ENCODE results near the gene MYL11.
A peak's percentile ranks its signal among the peaks of the same experiment; 100 is the strongest.

MYL11 gene

GRCh38 chr16:30346286-30346685, 28.3 kb upstream of the MYL11 start:
- in situ Hi-C loops (cut with MboI; ENCODE audit: low sequenced_read_pairs, unreplicated experiment): no loop called here

DNA sequence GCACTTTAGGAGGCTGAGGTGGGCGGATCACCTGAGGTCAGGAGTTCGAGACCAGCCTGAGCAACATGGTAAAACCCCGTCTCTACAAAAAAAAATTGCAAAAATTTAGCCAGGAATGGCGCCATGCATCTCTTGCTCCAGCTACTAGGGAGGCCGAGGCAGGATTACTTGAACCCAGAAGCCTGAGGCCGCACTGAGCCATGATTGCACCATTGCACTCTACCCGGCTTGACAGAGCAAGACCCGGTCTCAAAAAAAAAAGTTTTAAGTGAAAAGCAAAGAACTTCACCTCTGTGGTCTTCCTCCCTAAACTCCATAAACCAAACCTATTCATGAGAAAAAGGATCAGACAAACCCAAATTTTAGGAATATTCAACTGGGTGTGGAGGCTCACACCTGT, 26.5 kb upstream of the MYL11 start:
- in situ Hi-C loops (cut with MboI; ENCODE audit: low sequenced_read_pairs, unreplicated experiment): no loop called here
- no peak for DNase-seq (ENCODE audit: low spot score)
- TF ChIP-seq, protein P1, sequence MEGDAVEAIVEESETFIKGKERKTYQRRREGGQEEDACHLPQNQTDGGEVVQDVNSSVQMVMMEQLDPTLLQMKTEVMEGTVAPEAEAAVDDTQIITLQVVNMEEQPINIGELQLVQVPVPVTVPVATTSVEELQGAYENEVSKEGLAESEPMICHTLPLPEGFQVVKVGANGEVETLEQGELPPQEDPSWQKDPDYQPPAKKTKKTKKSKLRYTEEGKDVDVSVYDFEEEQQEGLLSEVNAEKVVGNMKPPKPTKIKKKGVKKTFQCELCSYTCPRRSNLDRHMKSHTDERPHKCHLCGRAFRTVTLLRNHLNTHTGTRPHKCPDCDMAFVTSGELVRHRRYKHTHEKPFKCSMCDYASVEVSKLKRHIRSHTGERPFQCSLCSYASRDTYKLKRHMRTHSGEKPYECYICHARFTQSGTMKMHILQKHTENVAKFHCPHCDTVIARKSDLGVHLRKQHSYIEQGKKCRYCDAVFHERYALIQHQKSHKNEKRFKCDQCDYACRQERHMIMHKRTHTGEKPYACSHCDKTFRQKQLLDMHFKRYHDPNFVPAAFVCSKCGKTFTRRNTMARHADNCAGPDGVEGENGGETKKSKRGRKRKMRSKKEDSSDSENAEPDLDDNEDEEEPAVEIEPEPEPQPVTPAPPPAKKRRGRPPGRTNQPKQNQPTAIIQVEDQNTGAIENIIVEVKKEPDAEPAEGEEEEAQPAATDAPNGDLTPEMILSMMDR (IDR thresholded peaks at IDR 0.05; ENCODE audit: borderline replicate concordance, control extremely low read depth, extremely low read depth, insufficient read depth, missing control alignments): no peak

More at GRCh38 chr16:30346286-30346685, 28.3 kb upstream of the MYL11 start:
- no peak for DNase-seq (ENCODE audit: low spot score)
- TF ChIP-seq, protein P1 (IDR thresholded peaks at IDR 0.05; ENCODE audit: borderline replicate concordance, control extremely low read depth, extremely low read depth, insufficient read depth, missing control alignments): no peak

- TF ChIP-seq, protein P1 (IDR thresholded peaks at IDR 0.05; ENCODE audit: borderline replicate concordance, control extremely low read depth, extremely low read depth, insufficient read depth, missing control alignments): no peak
- in situ Hi-C loops (cut with MboI; ENCODE audit: low sequenced_read_pairs, unreplicated experiment): no loop called here
- no peak for DNase-seq (ENCODE audit: low spot score)
These were observed 25.7 kb upstream of the MYL11 start for GRCh38 chr16:30348929-30349328.

DNA sequence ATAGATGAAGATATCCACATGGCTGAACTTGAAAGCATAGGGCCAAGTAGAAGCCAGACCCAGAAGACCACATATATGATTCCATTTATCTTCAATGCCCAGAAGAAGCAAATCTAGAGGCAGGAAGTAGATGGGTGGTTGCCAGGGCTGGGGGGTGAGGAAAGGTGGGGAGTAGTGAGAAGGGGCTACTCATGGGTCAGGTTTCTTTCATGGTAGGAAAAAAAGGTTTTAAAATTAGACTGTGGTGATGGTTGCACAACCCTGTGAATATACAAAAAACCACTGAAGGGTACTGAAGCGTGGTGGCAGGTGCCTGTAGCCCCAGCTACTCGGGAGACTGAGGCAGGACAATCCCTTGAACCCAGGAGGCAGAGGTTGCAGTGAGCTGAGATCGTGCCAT, 24.9 kb upstream of the MYL11 start:
- in situ Hi-C loops (cut with MboI; ENCODE audit: low sequenced_read_pairs, unreplicated experiment): no loop called here
- TF ChIP-seq, protein P1 (IDR thresholded peaks at IDR 0.05; ENCODE audit: borderline replicate concordance, control extremely low read depth, extremely low read depth, insufficient read depth, missing control alignments): no peak
- no peak for DNase-seq (ENCODE audit: low spot score)

- in situ Hi-C loops (cut with MboI; ENCODE audit: low sequenced_read_pairs, unreplicated experiment): no loop called here
- peak; percentile 83 for DNase-seq (ENCODE audit: low spot score)
- TF ChIP-seq, protein P1 (IDR thresholded peaks at IDR 0.05; ENCODE audit: borderline replicate concordance, control extremely low read depth, extremely low read depth, insufficient read depth, missing control alignments): no peak
These were observed 24.3 kb upstream of the MYL11 start for GRCh38 chr16:30350134-30350871.

DNA sequence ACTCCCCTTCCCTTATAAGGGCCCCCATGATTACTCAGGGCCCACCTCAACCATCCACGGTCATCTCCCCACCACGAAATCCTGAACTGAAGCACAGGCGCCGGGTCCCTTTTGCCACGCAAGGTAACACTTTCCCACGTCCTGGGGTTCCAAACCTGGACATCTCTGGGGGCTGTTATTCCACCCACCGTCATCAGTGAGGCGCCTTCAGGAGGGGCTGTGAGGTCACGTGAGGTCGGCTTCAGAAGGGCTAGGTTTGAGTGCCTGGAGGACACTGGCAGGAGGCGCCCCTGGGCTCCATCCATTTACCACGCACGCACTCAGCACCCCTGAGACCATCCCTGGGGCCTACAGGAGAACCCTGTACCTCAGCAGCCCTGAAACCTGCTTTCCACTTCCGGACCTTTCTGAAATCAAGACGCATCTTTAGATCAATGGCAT, 23.6 kb upstream of the MYL11 start:
- in situ Hi-C loops (cut with MboI; ENCODE audit: low sequenced_read_pairs, unreplicated experiment): no loop called here
- TF ChIP-seq, protein P1 (IDR thresholded peaks at IDR 0.05; ENCODE audit: borderline replicate concordance, control extremely low read depth, extremely low read depth, insufficient read depth, missing control alignments): no peak
- no peak for DNase-seq (ENCODE audit: low spot score)

Data from GM13976 (cell line).